GOT3 (cell line): ENCODE measurements around the gene NKX6-2.
"Not testable (repeated sequence)": the region's sequence is repeated elsewhere in the genome, so short reads cannot be mapped to it uniquely, and the experiment has no call there.

Source experiments
- DNase-seq: peaks from one replicate; lab custom pipeline; 2025; ENCODE audit warnings: mixed read lengths; lab: John Stamatoyannopoulos, UW

Gene NKX6-2

GRCh38 chr10:132797986-132798385 lies 12.0 kb upstream of the NKX6-2 start:
- DNase-seq, result not testable (repeated sequence)

- DNase-seq, result no peak
Observed at GRCh38 chr10:132796846-132797245, 10.9 kb upstream of the NKX6-2 start.

- no peak for DNase-seq
Observed at GRCh38 chr10:132793871-132794849, 8.2 kb upstream of the NKX6-2 start.

GRCh38 chr10:132793213-132793612 lies 7.3 kb upstream of the NKX6-2 start:
- no peak for DNase-seq

GRCh38 chr10:132792796-132793195 lies 6.8 kb upstream of the NKX6-2 start:
- DNase-seq, result no peak

GRCh38 chr10:132792099-132792498 lies 6.2 kb upstream of the NKX6-2 start:
- not testable (repeated sequence) for DNase-seq

- no peak for DNase-seq
Observed at GRCh38 chr10:132790934-132791829, 5.2 kb upstream of the NKX6-2 start.

- no peak for DNase-seq
Observed at GRCh38 chr10:132790470-132790869, 4.5 kb upstream of the NKX6-2 start.

- no peak for DNase-seq
Observed at GRCh38 chr10:132789659-132790148, 3.8 kb upstream of the NKX6-2 start.

GRCh38 chr10:132788831-132789219 lies 2.9 kb upstream of the NKX6-2 start:
- DNase-seq, result no peak

- DNase-seq, result no peak
Observed at GRCh38 chr10:132788180-132788830, 2.4 kb upstream of the NKX6-2 start.

GRCh38 chr10:132787495-132788179 lies 1.7 kb upstream of the NKX6-2 start:
- no peak for DNase-seq

- DNase-seq, result no peak
Observed at GRCh38 chr10:132786884-132787494, 1.0 kb upstream of the NKX6-2 start.

GRCh38 chr10:132786476-132786883 lies 533 bp upstream of the NKX6-2 start:
- DNase-seq, result no peak

- DNase-seq, result no peak
Observed at GRCh38 chr10:132784866-132785722, 853 bp downstream of the NKX6-2 start.

- DNase-seq, result no peak
Observed at GRCh38 chr10:132783940-132784865, 1.7 kb downstream of the NKX6-2 start.

GRCh38 chr10:132783165-132783939 lies 2.6 kb downstream of the NKX6-2 start:
- no peak for DNase-seq

GRCh38 chr10:132781556-132781955 lies 4.4 kb downstream of the NKX6-2 start:
- no peak for DNase-seq
